Activated naive CD4-positive, alpha-beta T cell treated with anti-CD3 and anti-CD28 coated beads, Interleukin-2, amount 10 ng/mL, durations not matched to agents 7 days and 5 days (primary cell): ENCODE results near the gene RPS6KC1.

Source experiments
- CTCF ChIA-PET: fragments of 350-600 bp; sonication (Branson Sonifier 250); formaldehyde crosslinking; loops from one replicate; lab custom pipeline; 2021; ENCODE audit warnings: antibody characterized with exemption; lab: Charles Lee
- DNase-seq: peaks from one replicate; pipeline ENCODE4 v3.0.0-alpha.2; 2020
- H3K27ac Mint-ChIP-seq: one replicate; pipeline ENCODE4 v1.8.0; 2021; ENCODE audit warnings: mild to moderate bottlenecking, moderate library complexity, mixed read lengths
- H3K27me3 Mint-ChIP-seq: one replicate; pipeline ENCODE4 v1.8.0; 2021; ENCODE audit warnings: mild to moderate bottlenecking, mixed read lengths
- H3K36me3 Mint-ChIP-seq: one replicate; pipeline ENCODE4 v1.8.0; 2021; ENCODE audit warnings: mixed read lengths
- H3K4me1 Mint-ChIP-seq: one replicate; pipeline ENCODE4 v1.8.0; 2021; ENCODE audit warnings: mixed read lengths
- H3K4me3 Mint-ChIP-seq: one replicate; pipeline ENCODE4 v1.8.0; 2021; ENCODE audit warnings: mild to moderate bottlenecking, moderate library complexity, mixed read lengths
- H3K9me3 Mint-ChIP-seq: one replicate; pipeline ENCODE4 v1.8.0; 2021; ENCODE audit warnings: mixed read lengths

RPS6KC1 gene

DNA sequence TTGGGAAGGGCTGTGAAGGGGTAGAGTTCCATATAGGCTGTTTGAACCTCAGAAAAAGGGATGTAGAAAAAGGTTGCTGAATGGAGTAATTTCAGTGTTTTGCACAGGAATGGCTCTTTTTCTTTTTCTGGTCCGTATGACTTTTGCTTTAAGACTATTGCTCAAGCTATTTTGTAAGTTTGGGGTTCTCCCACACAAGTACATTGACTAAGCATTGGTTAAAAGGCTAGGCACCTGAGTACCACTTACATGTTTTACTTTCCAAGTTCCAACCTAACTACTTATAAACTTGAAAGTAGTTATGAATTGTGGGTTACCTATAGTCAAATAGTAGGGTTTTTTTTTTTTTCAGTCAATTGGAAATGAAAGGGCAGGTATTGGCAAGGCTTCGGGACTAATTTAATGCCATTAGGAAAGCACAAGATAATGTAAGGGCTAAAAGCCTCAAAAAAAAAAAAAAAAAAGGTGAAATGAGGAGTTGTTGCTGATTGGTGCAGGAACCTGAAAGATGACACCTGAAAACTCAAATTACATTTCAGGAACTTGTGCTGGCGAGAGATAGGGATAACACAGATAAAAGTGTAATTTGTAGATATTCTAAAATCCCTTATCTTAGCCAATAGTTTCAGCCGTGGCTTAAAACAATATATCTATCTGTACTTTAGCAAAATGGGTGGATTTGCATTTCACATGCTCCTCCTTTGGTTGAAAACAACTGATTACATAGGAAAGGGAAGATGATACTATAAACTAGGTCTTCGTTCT is 209.5 kb downstream of the RPS6KC1 start:
- no peak for DNase-seq
- CTCF ChIA-PET, result no interaction called here
- Mint-ChIP-seq H3K27ac (no peak overlapping the region), H3K36me3 (peaks cover 3% of the 10 kb centered on the region), H3K4me3 (no peak overlapping the region), H3K9me3 (no peaks in the 10 kb centered on the region), H3K4me1 (no peaks in the 10 kb centered on the region), H3K27me3 (no peaks in the 10 kb centered on the region)

DNA sequence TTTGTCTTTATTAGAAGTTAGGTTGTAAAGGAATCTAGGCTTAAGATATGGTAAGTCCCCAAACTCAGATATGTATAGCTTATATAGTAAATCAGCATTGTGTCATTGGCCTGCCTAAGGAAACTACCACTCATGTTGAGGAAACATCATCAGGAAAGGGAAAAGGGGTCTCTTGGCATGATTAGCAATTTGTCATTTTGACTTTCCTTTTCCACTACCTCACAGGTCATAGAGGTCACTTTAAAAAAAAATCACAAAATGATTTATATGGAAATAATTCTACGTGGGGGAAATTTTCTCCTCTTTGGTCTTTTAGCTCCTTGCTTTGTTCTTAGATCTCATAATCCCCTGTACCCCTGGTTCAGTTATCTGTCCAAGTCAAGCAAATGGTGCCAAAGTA is 213.5 kb downstream of the RPS6KC1 start:
- H3K4me3 Mint-ChIP-seq, result no peak overlapping the region
- no peaks in the 10 kb centered on the region for H3K27me3 Mint-ChIP-seq
- CTCF ChIA-PET, result no interaction called here
- peaks cover 3% of the 10 kb centered on the region for H3K36me3 Mint-ChIP-seq
- H3K27ac Mint-ChIP-seq, result no peak overlapping the region
- DNase-seq, result no peak
- H3K9me3 Mint-ChIP-seq, result no peaks in the 10 kb centered on the region
- no peaks in the 10 kb centered on the region for H3K4me1 Mint-ChIP-seq

DNA sequence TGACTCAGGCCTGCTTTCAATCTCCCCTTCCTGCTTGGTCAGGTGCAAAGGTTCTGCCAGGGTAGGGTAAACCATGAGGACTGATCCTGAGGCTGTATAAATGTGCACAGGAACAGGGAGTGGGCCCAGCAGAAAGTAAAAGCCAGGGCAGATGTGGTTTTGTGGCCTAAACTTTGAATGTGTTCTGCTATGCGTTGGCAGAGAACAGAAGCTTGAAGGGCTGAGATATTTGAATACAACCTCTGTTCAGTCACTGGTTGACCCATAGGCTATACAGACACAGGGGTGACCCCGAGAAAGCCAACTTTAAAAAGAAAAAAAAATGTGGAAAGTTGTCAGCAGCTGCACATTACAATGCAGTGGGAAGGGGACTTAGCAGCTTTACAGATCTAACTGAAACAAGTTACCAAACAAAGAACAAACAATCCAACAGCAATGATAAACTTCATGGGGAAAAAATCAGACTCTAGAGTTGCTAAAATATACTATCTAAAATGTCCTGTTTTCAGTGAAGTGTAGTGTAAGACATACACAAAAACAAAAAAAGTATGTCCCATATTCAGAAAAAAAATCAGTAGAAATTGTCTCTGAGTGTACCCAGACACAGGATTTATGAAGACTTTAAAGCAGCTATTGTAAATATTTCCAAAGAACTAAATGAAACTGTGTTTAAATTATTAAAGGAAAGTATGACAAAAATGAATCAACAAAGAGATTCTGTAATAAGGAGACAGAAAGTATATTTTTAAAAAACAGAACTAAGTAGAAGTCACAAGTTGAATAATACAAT is 216.1 kb downstream of the RPS6KC1 start:
- Mint-ChIP-seq H3K27ac (no peak overlapping the region), H3K4me3 (no peak overlapping the region), H3K9me3 (no peaks in the 10 kb centered on the region), H3K36me3 (peaks cover 3% of the 10 kb centered on the region), H3K4me1 (no peaks in the 10 kb centered on the region), H3K27me3 (no peaks in the 10 kb centered on the region)
- DNase-seq, result no peak
- CTCF ChIA-PET, result no interaction called here

DNA sequence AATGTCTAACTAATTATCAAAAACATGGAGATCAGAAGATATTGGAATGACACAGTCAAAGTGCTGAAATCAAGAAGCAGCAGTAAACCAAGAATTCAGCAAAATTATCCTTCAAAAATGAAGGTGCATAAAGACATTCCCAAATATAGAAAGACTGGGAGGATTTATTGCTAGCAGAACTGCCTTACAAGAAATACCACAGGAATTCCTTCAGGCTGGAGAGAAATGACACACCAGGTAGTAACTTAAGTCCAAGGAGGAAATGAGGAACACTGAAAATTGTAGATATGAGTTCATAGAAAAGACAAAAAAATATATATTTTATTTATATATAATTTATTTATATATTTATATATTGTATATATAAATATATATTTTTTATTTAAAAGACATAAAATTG is 217.2 kb downstream of the RPS6KC1 start:
- Mint-ChIP-seq H3K27me3 (no peaks in the 10 kb centered on the region), H3K9me3 (no peaks in the 10 kb centered on the region), H3K27ac (no peak overlapping the region), H3K4me3 (no peak overlapping the region), H3K4me1 (no peaks in the 10 kb centered on the region), H3K36me3 (peaks cover 3% of the 10 kb centered on the region)
- CTCF ChIA-PET, result no interaction called here
- no peak for DNase-seq

DNA sequence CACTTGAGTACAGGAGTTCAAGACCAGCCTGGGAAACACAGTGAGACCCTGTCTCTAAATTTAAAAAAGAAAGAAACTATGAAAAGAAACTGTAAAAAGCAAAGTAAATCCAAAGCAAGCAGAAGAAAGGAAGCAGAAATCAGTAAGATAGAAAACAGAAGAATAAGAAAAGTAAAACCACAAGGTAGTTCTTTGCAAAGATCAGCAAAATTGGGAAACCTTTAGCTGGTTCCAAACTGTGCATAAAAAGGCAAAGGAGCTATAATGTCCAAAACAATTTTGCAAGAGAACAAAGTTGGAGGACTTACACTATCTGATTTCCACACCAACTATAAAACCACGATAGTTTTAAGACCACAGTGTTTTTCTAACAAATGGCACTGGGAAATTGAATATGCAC is 218.8 kb downstream of the RPS6KC1 start:
- Mint-ChIP-seq H3K27ac (no peak overlapping the region), H3K9me3 (no peaks in the 10 kb centered on the region), H3K4me1 (peaks cover 7% of the 10 kb centered on the region), H3K36me3 (peaks cover 5% of the 10 kb centered on the region), H3K27me3 (no peaks in the 10 kb centered on the region), H3K4me3 (no peak overlapping the region)
- CTCF ChIA-PET, result no interaction called here
- no peak for DNase-seq

DNA sequence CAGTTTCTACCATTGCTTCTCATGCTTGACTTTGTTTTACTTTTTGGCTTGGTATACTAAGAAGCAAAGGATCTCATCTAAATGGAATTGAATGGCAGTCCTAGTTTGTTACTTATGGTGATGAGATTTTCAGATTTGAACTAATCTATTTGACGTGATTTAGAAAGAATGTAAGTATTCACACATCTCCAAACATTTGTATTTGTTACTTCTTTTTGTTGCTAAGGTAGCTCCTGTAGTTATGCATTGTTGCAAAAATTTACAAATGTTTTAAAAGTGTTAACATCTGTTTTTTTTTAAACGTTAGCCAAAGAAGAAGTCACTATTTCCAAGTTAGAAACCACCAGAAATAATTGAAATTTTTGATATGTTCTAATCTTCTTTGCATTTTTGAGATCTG is 222.5 kb downstream of the RPS6KC1 start:
- no peak overlapping the region for H3K4me3 Mint-ChIP-seq
- H3K27ac Mint-ChIP-seq, result no peak overlapping the region
- CTCF ChIA-PET, result interaction anchor here (0.6 kb wide), 1 partner anchor 254 kb away, joined by 3 read pairs; no protein-coding TSS in a partner anchor
- no peak for DNase-seq
- peaks cover 7% of the 10 kb centered on the region for H3K4me1 Mint-ChIP-seq
- H3K36me3 Mint-ChIP-seq, result peaks cover 6% of the 10 kb centered on the region
- no peaks in the 10 kb centered on the region for H3K27me3 Mint-ChIP-seq
- H3K9me3 Mint-ChIP-seq, result no peaks in the 10 kb centered on the region

DNA sequence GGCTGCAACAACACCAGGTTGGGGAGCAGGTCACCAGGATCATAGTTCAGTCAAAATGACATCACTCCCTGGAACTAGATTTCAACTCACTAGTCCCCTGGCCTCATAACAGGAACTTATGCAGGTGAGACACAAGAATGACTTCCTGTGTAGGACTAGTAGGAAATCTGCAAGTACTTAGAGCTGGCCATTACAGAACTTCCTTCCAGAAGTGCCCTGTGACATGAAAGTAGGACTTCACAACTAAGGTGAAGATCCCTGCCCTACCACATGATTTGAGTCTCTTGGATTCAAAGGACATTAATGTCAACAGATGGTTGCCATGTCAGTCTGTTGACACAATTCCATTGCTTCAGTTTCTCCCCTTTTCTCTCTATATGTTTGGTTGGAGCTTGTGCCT is 223.1 kb downstream of the RPS6KC1 start:
- CTCF ChIA-PET, result no interaction called here
- no peak overlapping the region for H3K27ac Mint-ChIP-seq
- no peak for DNase-seq
- H3K36me3 Mint-ChIP-seq, result peaks cover 6% of the 10 kb centered on the region
- H3K4me3 Mint-ChIP-seq, result no peak overlapping the region
- no peaks in the 10 kb centered on the region for H3K9me3 Mint-ChIP-seq
- no peaks in the 10 kb centered on the region for H3K27me3 Mint-ChIP-seq
- peaks cover 7% of the 10 kb centered on the region for H3K4me1 Mint-ChIP-seq

DNA sequence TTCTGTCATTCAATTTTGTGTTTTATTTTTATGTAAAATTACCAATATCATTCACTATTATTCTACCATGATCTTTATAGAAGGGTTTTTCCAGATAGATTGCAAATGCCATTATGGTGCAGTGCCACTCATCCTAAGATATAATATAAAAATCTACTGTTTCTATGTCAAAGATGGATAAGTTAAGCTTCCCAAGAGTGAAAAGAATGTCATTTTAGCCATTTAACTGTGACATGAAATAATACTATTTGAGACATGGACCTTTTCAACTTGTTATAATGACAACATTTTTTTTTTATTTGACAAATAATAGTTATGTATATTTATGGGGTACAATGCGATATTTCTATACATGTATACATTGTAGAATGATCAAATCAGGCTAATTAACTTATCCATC is 224.3 kb downstream of the RPS6KC1 start:
- no peaks in the 10 kb centered on the region for H3K27me3 Mint-ChIP-seq
- no peak for DNase-seq
- CTCF ChIA-PET, result no interaction called here
- H3K36me3 Mint-ChIP-seq, result peaks cover 6% of the 10 kb centered on the region
- H3K4me1 Mint-ChIP-seq, result peaks cover 7% of the 10 kb centered on the region
- no peaks in the 10 kb centered on the region for H3K9me3 Mint-ChIP-seq
- H3K27ac Mint-ChIP-seq, result no peak overlapping the region
- H3K4me3 Mint-ChIP-seq, result no peak overlapping the region

DNA sequence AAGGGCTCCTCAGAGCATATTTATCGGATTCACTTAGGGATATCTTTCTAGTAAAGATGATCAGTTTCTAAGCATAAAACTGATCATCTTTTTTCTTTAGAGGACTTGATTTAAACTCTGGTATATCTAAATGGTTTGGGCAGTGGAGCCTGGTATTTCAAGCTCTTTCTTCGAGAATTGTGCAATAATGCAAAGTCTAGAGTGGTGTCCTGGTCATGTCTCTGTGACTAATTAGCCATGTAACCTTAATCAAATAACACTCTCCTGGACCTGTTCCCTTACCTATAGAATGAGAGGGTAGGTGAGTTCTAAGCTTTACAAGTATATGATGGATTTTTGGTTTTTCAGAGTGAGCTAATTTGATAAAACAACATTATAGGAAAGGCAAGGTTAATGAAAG is 225.2 kb downstream of the RPS6KC1 start:
- no peak for DNase-seq
- no peak overlapping the region for H3K27ac Mint-ChIP-seq
- peaks cover 6% of the 10 kb centered on the region for H3K36me3 Mint-ChIP-seq
- H3K4me1 Mint-ChIP-seq, result peaks cover 7% of the 10 kb centered on the region
- CTCF ChIA-PET, result no interaction called here
- no peaks in the 10 kb centered on the region for H3K9me3 Mint-ChIP-seq
- H3K4me3 Mint-ChIP-seq, result no peak overlapping the region
- H3K27me3 Mint-ChIP-seq, result no peaks in the 10 kb centered on the region

DNA sequence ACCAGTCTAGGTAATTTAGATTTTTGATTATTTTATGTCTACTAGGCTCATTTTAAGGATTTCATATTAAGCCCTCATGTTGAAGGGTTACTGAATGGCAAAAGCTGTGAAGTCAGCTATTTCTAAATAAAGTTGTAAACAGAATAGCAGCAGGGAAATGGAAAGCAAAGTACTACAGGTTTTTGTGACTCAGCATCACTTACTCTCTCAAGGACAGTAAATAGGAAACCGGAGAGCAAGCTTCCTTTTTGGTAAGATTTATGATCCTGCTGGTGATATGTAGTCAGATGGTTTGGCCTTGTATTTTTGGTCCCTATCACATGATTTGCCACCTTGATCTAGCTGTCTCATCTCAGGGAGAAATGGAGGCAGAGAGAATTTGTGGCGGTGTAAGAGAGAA is 226.0 kb downstream of the RPS6KC1 start:
- Mint-ChIP-seq H3K27ac (no peak overlapping the region), H3K4me3 (no peak overlapping the region), H3K27me3 (no peaks in the 10 kb centered on the region), H3K9me3 (peaks cover 2% of the 10 kb centered on the region), H3K36me3 (peaks cover 6% of the 10 kb centered on the region), H3K4me1 (peaks cover 7% of the 10 kb centered on the region)
- DNase-seq, result no peak
- CTCF ChIA-PET, result no interaction called here

DNA sequence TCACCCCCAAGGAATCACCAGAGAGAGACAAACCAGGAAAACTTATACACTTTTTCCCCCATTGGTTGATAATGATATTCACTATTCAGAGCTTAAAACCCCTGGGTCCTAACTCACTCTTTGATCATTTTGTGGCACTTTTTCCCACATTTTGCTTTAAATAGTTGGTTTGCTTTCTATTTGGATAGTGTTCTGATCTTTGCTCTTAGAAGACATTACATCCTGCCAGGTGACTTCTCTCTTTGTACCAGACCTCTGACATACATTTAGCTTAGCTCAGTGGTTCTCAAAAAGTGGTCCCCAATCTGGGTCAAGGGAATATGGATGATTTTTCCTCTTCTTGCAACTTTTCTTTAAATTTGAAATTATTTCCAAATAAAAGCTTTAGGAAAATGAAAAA is 228.4 kb downstream of the RPS6KC1 start:
- H3K4me1 Mint-ChIP-seq, result no peaks in the 10 kb centered on the region
- DNase-seq, result no peak
- peaks cover 3% of the 10 kb centered on the region for H3K27me3 Mint-ChIP-seq
- no peak overlapping the region for H3K27ac Mint-ChIP-seq
- H3K9me3 Mint-ChIP-seq, result peaks cover 2% of the 10 kb centered on the region
- H3K36me3 Mint-ChIP-seq, result peaks cover 2% of the 10 kb centered on the region
- CTCF ChIA-PET, result no interaction called here
- H3K4me3 Mint-ChIP-seq, result no peak overlapping the region

DNA sequence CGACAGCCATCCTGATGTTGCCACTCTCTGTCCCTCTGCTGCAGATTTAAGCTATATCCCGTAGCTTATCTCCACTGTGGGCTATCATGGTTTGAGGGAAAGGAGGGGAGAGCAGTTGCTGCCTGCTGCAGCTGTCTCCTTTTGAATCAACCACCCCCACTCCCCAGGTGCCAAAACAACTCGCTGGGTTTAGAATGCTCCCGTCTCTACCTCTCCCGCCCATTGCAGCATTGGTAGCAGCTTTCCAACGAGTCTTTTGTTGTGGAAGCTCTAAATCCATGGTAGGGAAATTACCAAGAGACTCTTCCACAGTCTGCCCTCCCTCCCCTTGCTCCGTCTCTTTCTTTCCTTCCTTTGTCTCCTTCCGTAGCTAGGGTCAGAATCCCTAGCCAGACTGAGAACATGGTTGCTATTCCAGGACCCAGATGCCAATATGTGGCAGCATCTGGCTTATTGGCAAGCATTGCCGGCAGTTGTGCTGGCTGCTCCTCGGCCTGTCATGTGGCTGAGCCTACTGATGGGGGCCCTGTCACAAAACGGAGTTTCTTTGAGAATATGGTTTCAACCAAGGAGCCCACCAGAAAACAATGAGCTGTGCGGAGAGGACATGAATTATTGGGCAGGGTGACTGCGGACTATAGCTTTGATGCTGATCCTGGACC is 230.7 kb downstream of the RPS6KC1 start:
- Mint-ChIP-seq H3K36me3 (no peaks in the 10 kb centered on the region), H3K9me3 (peaks cover 2% of the 10 kb centered on the region), H3K27me3 (peaks cover 3% of the 10 kb centered on the region), H3K4me1 (no peaks in the 10 kb centered on the region), H3K4me3 (no peak overlapping the region), H3K27ac (no peak overlapping the region)
- CTCF ChIA-PET, result interaction anchor here (0.7 kb wide), 1 partner anchor 23 kb away, joined by 3 read pairs; no protein-coding TSS in a partner anchor
- DNase-seq, result no peak

DNA sequence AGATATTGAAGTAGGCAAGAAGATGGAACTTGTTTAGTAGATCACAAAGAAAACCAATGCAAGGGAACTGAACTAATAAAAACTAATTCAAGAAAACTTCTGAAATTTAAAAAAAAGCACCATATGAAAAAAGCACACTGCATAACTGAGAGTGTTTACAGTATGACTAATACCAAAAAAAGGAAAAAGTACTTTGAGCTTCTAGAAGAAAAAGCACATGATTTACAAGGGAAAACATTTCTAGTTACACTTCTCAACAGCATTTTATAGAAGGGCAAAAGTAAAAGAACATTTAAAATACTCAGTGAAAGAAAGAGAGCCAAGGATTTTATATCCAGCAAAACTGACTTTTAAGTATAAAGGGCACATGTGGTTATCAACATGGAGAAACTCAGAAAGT is 233.6 kb downstream of the RPS6KC1 start:
- no peak overlapping the region for H3K27ac Mint-ChIP-seq
- CTCF ChIA-PET, result no interaction called here

DNA sequence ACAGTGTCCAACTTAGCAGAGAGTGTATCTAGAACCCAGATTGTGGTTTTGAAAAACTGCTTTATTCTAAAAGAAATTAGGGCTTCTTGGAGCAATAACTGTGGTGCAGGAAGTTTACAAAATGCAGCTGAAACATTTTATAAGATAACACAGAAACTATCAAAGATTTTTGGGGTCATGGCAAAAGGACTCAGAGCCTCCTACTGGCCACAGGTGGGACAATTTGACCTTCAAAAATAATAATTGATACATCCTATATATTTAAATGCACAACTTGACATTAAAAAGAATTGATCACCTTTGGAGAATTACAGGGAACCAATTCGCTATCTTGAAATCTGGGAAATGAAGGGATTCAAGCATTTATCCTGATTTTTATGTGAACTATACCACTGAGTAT is 235.2 kb downstream of the RPS6KC1 start:
- Mint-ChIP-seq H3K27ac (no peak overlapping the region), H3K9me3 (peaks cover 2% of the 10 kb centered on the region), H3K4me3 (no peak overlapping the region), H3K36me3 (no peaks in the 10 kb centered on the region), H3K4me1 (no peaks in the 10 kb centered on the region), H3K27me3 (peaks cover 3% of the 10 kb centered on the region)
- CTCF ChIA-PET, result no interaction called here
- DNase-seq, result no peak

More for the DNA sequence above, 233.6 kb downstream of the RPS6KC1 start:
- no peak for DNase-seq
- Mint-ChIP-seq H3K4me1 (no peaks in the 10 kb centered on the region), H3K4me3 (no peak overlapping the region), H3K9me3 (peaks cover 2% of the 10 kb centered on the region), H3K36me3 (no peaks in the 10 kb centered on the region), H3K27me3 (peaks cover 3% of the 10 kb centered on the region)
